ENCODE measurements around the gene ZFP92.

ZFP92 gene, protein sequence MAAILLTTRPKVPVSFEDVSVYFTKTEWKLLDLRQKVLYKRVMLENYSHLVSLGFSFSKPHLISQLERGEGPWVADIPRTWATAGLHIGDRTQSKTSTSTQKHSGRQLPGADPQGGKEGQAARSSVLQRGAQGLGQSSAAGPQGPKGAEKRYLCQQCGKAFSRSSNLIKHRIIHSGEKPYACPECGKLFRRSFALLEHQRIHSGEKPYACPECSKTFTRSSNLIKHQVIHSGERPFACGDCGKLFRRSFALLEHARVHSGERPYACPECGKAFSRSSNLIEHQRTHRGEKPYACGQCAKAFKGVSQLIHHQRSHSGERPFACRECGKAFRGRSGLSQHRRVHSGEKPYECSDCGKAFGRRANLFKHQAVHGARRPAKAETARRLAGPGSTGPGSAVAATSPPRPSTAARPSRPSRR

GRCh38 chrX:153411255-153411987 is at the start of gene ZFP92:
Gene ZFP92, plus strand, starts transcription at chrX:153411472. Its CDS starts 6,851 bp downstream, at chrX:153418323.
- Histone ChIP-seq H3K4me1 (ENCODE audit: insufficient read depth, low read length) (no peaks in the 10 kb centered on the region), H3K4me3 (ENCODE audit: low read length) (no peak within 1 kb of the TSS), H2AFZ (ENCODE audit: low read depth, low read length) (no peak within 1 kb of the TSS), H3K9me3 (ENCODE audit: low read length) (no peaks in the 10 kb centered on the region), H3K27me3 (ENCODE audit: insufficient read depth, low read length) (peaks cover 36% of the 10 kb centered on the region), H3K36me3 (ENCODE audit: insufficient read depth, low read length) (no peaks in the 10 kb centered on the region)

DNA sequence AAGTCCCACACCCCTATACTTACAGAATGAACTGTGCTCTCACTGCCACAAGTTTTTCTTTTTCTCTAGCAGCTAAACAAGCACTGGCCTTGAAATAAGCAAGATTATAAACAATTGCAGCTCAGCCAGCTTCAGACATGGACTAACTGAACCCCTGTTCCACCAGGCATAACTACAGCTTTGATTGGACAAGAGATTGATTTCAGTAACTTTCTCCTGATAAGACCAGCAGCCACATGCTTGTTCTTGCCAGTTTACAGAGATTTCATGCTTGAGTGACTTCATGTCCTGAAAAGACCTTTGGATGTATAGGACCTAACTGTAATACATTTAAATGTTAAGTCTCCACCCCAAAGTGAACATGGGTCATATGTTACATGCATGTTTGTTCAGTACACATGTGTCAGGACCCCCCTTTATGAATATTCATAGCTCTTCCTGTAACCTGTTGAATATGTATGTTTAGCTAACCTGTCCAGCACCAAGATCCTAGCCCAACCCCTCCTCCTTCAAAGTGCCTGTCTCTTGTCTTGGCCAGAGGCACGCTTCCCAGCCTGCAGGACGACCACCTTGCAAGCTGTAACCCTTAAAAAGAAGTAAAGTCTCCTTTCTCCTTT is 49.4 kb upstream of the ZFP92 start:
- Histone ChIP-seq H3K27me3 (ENCODE audit: insufficient read depth, low read length) (no peaks in the 10 kb centered on the region), H2AFZ (ENCODE audit: low read depth, low read length) (no peak overlapping the region), H3K4me1 (ENCODE audit: insufficient read depth, low read length) (peaks cover 2% of the 10 kb centered on the region), H3K4me3 (ENCODE audit: low read length) (no peak overlapping the region), H3K9me3 (ENCODE audit: low read length) (peaks cover 4% of the 10 kb centered on the region), H3K36me3 (ENCODE audit: insufficient read depth, low read length) (no peaks in the 10 kb centered on the region)

DNA sequence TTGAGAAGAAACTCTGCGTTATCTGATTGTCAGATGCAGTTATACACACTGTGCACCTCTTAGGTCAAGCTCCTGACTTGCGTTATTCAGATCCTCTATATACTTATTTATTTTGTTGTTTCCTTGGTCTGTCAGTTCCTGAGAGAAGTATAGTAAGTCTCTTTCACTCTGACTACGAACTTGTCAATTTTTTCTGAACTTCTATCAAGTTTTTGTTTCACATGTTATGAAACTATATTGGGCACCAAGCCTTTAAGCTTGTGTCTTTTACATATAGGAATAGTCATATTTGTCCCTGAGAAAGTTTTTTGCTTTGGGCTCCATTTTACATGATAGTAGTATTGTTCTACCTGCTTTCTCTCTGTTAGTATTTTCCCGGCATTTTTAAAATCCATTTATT is 45.6 kb upstream of the ZFP92 start:
- peaks cover 2% of the 10 kb centered on the region for H3K4me1 ChIP-seq (ENCODE audit: insufficient read depth, low read length)
- no peaks in the 10 kb centered on the region for H3K27me3 ChIP-seq (ENCODE audit: insufficient read depth, low read length)
- no peaks in the 10 kb centered on the region for H3K9me3 ChIP-seq (ENCODE audit: low read length)
- no peak overlapping the region for H2AFZ ChIP-seq (ENCODE audit: low read depth, low read length)
- no peak overlapping the region for H3K4me3 ChIP-seq (ENCODE audit: low read length)
- H3K36me3 ChIP-seq (ENCODE audit: insufficient read depth, low read length), result no peaks in the 10 kb centered on the region

DNA sequence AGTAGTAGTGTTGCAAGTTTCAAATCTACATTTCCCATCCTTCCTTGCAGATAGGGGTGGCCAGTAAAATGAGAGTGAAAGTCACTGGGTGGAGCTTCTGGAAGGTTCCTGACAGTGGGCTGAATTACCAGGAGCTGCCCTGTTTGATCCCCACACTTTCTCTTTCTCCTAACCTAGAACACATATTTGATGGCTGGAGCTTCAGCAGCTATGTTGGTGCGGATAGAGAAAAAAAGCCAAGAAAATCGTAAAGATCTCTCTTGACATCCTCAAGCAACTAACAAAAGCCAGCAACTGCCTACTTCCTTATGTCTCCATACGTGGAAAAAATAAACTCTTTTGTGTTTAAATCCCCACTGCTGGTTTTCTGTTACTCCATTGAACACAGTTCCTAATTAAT is 45.2 kb upstream of the ZFP92 start:
- H3K27me3 ChIP-seq (ENCODE audit: insufficient read depth, low read length), result no peaks in the 10 kb centered on the region
- no peaks in the 10 kb centered on the region for H3K9me3 ChIP-seq (ENCODE audit: low read length)
- peaks cover 4% of the 10 kb centered on the region for H3K4me1 ChIP-seq (ENCODE audit: insufficient read depth, low read length)
- H3K36me3 ChIP-seq (ENCODE audit: insufficient read depth, low read length), result no peaks in the 10 kb centered on the region
- H3K4me3 ChIP-seq (ENCODE audit: low read length), result no peak overlapping the region
- no peak overlapping the region for H2AFZ ChIP-seq (ENCODE audit: low read depth, low read length)

DNA sequence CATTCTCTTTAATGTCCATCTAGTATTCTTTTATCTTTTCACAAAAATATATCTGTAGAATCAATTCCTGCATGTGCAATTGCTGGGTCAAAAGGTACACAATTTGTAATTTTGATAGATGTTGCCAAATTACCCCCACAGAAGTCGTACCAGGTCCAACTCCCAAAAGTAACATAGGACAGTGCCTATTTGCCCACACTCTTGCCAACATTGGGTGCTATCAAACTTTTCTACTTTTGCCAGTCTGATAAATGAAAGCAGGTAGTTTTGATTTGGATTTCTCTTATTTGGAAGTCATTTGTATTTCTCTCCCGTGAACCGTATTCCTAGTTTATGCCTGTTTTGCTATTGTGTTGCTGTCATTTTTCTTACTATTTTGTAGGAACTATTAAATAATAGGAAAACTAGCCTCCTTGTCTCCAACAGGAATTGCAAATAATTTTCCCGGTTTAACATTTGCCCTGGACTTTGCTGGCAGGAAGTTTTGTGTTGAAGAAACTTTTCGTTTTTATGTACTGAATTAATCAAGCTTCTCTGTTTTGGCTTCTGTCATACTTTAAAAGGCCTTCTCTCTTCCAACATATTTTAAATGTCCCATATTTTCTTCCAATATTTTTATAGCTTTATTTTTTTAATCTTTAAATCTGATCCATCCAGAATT is 44.3 kb upstream of the ZFP92 start:
- no peak overlapping the region for H3K4me3 ChIP-seq (ENCODE audit: low read length)
- peaks cover 5% of the 10 kb centered on the region for H3K4me1 ChIP-seq (ENCODE audit: insufficient read depth, low read length)
- no peaks in the 10 kb centered on the region for H3K27me3 ChIP-seq (ENCODE audit: insufficient read depth, low read length)
- no peaks in the 10 kb centered on the region for H3K36me3 ChIP-seq (ENCODE audit: insufficient read depth, low read length)
- no peaks in the 10 kb centered on the region for H3K9me3 ChIP-seq (ENCODE audit: low read length)
- H2AFZ ChIP-seq (ENCODE audit: low read depth, low read length), result no peak overlapping the region

- Histone ChIP-seq H3K36me3 (ENCODE audit: insufficient read depth, low read length) (no peaks in the 10 kb centered on the region), H2AFZ (ENCODE audit: low read depth, low read length) (no peak overlapping the region), H3K9me3 (ENCODE audit: low read length) (no peaks in the 10 kb centered on the region), H3K4me3 (ENCODE audit: low read length) (no peak overlapping the region), H3K4me1 (ENCODE audit: insufficient read depth, low read length) (peaks cover 3% of the 10 kb centered on the region), H3K27me3 (ENCODE audit: insufficient read depth, low read length) (peaks cover 4% of the 10 kb centered on the region)
Measured at GRCh38 chrX:153370293-153371055, 40.8 kb upstream of the ZFP92 start.

DNA sequence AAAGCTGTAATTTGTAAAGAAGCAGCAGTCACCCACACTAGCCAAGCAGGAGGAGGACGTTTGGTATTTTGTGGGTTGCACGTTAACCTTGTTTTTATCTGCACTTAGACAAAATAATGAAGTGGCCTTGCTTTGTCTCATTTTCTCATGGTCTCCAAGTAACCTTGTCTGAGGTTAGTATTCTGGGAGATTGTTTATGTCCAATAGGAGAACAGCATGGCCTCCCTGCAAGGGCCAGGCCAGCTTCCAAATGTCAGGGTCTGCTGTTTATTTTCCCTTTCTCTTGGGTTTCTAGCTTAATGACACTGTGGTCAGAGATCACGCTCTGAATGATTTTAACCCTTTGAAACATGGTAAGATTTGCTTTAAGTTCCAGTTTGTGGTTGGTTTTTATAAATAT is 40.0 kb upstream of the ZFP92 start:
- Histone ChIP-seq H3K36me3 (ENCODE audit: insufficient read depth, low read length) (no peaks in the 10 kb centered on the region), H3K4me3 (ENCODE audit: low read length) (no peak overlapping the region), H3K9me3 (ENCODE audit: low read length) (no peaks in the 10 kb centered on the region), H3K4me1 (ENCODE audit: insufficient read depth, low read length) (peaks cover 3% of the 10 kb centered on the region), H3K27me3 (ENCODE audit: insufficient read depth, low read length) (peaks cover 4% of the 10 kb centered on the region), H2AFZ (ENCODE audit: low read depth, low read length) (no peak overlapping the region)

GRCh38 chrX:153372949-153373348 is 38.3 kb upstream of the ZFP92 start:
- Histone ChIP-seq H3K4me1 (ENCODE audit: insufficient read depth, low read length) (peaks cover 3% of the 10 kb centered on the region), H2AFZ (ENCODE audit: low read depth, low read length) (no peak overlapping the region), H3K27me3 (ENCODE audit: insufficient read depth, low read length) (peaks cover 4% of the 10 kb centered on the region), H3K4me3 (ENCODE audit: low read length) (no peak overlapping the region), H3K9me3 (ENCODE audit: low read length) (no peaks in the 10 kb centered on the region), H3K36me3 (ENCODE audit: insufficient read depth, low read length) (no peaks in the 10 kb centered on the region)

DNA sequence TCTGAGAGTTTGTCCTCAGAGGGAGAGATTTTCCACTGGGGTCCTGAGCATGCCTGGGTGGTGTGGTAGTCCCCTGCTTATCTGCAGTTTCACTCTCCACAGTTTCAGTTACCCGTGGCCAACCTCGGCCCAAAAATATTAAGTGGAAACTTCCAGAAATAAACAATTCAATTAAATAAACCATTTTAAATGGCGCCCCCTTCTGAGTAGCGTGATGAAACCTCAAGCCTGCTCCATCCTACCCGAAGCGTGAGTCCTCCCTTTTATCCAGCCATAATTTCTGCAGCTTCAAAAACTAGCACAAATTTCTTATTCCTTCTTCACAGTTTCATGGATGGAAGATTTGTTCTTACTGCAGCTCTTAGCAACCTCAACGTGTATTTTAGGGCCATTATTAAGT is 36.8 kb upstream of the ZFP92 start:
- H3K36me3 ChIP-seq (ENCODE audit: insufficient read depth, low read length), result no peaks in the 10 kb centered on the region
- H3K27me3 ChIP-seq (ENCODE audit: insufficient read depth, low read length), result peaks cover 4% of the 10 kb centered on the region
- H3K4me1 ChIP-seq (ENCODE audit: insufficient read depth, low read length), result peaks cover 3% of the 10 kb centered on the region
- H3K9me3 ChIP-seq (ENCODE audit: low read length), result no peaks in the 10 kb centered on the region
- H2AFZ ChIP-seq (ENCODE audit: low read depth, low read length), result no peak overlapping the region
- H3K4me3 ChIP-seq (ENCODE audit: low read length), result no peak overlapping the region

GRCh38 chrX:153375571-153375970 is 35.7 kb upstream of the ZFP92 start:
- Histone ChIP-seq H3K27me3 (ENCODE audit: insufficient read depth, low read length) (peaks cover 4% of the 10 kb centered on the region), H3K9me3 (ENCODE audit: low read length) (no peaks in the 10 kb centered on the region), H3K4me1 (ENCODE audit: insufficient read depth, low read length) (peaks cover 3% of the 10 kb centered on the region), H3K4me3 (ENCODE audit: low read length) (no peak overlapping the region), H3K36me3 (ENCODE audit: insufficient read depth, low read length) (no peaks in the 10 kb centered on the region), H2AFZ (ENCODE audit: low read depth, low read length) (no peak overlapping the region)

DNA sequence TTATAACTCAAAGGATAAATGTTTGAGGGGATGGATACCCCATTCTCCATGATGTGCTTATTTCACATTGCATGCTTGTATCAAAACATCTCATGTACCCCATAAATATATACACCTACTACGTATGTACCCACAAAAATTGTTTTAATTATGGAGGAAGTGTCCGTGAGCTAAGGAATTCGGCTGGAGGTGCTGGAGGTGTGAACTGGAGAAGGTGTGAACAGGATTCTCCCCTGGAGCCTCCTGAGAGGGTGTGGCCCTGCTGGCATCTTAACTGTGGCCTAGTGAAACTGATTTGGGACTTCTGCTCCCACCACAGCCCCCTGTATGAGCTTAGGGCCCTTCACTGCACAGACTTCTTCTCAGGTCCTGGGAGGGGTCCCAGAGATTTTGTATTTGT is 33.5 kb upstream of the ZFP92 start:
- Histone ChIP-seq H2AFZ (ENCODE audit: low read depth, low read length) (no peak overlapping the region), H3K4me3 (ENCODE audit: low read length) (no peak overlapping the region), H3K27me3 (ENCODE audit: insufficient read depth, low read length) (peaks cover 4% of the 10 kb centered on the region), H3K9me3 (ENCODE audit: low read length) (no peaks in the 10 kb centered on the region), H3K4me1 (ENCODE audit: insufficient read depth, low read length) (peaks cover 2% of the 10 kb centered on the region), H3K36me3 (ENCODE audit: insufficient read depth, low read length) (no peaks in the 10 kb centered on the region)

DNA sequence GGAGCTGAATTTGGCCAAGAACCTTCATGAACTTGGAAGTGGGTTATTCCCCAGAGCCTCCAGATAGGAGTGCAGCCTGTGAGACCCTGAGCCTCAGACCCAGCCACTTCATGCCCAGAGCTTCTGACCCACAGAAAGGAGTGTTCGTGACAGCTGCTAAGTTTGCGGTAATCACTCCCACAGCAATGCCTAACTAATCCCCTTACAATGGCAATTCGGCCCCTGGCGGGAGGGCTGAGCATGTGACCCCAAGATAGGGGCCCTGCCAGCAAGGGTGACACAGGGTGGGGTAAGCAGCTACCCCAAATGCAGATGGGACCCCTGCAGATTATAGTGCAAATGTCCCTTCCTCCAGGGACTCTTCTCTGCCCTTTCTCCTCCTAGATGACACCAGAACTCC is 32.7 kb upstream of the ZFP92 start:
- H3K27me3 ChIP-seq (ENCODE audit: insufficient read depth, low read length), result peaks cover 4% of the 10 kb centered on the region
- H3K4me1 ChIP-seq (ENCODE audit: insufficient read depth, low read length), result peaks cover 2% of the 10 kb centered on the region
- no peak overlapping the region for H3K4me3 ChIP-seq (ENCODE audit: low read length)
- H3K9me3 ChIP-seq (ENCODE audit: low read length), result no peaks in the 10 kb centered on the region
- no peaks in the 10 kb centered on the region for H3K36me3 ChIP-seq (ENCODE audit: insufficient read depth, low read length)
- H2AFZ ChIP-seq (ENCODE audit: low read depth, low read length), result no peak overlapping the region

All from neuron (in vitro differentiated cells).